ENCODE measurements around the gene ARID1B.

Gene ARID1B

GRCh38 chr6:157089258-157089657 is 312.1 kb downstream of the ARID1B start:
- DNase-seq: no peak

DNA sequence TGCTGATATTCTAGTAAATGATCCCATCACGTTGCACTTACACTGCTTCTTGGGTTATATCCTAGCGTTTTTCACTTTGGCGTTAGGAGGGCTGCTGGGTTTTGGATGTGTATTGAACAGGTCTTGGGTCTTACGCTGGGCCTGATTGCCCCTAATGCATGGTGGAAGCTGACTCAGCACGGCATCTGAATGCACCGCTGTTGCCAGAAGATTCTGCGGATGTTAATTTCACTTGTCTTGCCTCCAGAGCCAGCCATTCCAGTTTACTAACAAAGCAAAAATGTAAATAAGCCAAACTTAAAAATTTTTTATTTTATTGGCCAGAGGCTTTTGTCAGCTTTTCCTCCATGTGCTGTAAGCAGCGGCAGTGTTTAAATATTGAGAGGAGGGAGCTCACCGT is 312.7 kb downstream of the ARID1B start:
- DNase-seq: no peak

GRCh38 chr6:157090736-157091135 is 313.6 kb downstream of the ARID1B start:
- DNase-seq: no peak

DNA sequence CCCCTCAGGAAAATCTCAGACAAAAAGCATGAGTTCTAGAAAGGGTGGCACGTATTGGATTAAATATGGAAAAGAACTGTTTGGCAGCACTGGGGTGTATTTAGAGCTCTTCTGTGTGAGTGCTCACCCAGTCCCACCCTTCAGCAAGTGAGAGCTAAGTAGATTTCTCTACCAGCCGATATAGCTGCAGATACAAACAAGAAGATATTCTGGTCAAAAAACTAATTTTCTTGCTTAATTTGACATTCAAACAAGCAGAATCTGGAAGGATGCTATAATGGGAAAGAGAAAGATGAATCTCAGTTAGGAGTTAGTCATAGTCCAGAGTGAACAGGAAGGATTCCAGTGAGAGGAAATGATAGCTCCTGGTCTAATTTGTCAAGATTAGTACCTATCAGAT is 314.1 kb downstream of the ARID1B start:
- DNase-seq: no peak

GRCh38 chr6:157091856-157092460 is 314.8 kb downstream of the ARID1B start:
- DNase-seq: no peak

DNA sequence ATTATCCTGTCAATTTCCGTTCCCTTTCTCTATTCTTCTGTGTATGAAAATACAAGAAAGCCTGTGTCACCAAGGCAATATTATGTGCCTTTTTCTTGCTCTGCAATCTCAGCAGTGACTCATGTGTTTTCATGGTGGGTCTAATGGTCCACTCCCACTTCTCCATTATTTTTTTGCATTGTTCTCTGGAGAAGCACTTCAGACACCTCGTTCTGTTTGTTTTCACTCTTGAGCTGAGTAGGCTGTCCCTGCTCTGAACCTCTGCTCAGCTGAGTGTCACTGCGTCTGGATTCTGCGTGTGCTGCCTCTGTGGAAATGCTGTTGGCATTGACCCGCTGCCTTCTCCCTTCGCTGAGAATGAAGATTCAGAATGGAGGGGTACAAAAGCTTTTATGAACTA is 315.6 kb downstream of the ARID1B start:
- no peak for DNase-seq

DNA sequence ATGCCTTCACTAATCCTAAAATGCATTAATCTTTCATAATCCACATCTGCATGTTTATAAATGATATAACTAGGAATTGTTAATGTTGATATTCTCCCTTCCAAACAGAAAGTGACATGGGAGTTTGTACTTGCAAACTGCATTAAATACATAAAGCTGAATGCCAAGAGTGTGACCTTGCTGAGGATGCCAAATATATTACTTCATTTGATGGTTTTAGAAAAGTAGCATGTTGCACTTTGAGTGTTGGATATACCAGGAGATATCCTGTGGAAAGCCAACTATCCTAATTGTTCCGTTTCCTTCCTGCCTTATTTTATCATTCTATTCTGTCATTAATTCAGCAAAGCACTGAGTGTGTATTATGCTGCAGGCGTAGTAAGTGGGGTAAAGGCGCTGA is 316.4 kb downstream of the ARID1B start:
- DNase-seq: no peak

DNA sequence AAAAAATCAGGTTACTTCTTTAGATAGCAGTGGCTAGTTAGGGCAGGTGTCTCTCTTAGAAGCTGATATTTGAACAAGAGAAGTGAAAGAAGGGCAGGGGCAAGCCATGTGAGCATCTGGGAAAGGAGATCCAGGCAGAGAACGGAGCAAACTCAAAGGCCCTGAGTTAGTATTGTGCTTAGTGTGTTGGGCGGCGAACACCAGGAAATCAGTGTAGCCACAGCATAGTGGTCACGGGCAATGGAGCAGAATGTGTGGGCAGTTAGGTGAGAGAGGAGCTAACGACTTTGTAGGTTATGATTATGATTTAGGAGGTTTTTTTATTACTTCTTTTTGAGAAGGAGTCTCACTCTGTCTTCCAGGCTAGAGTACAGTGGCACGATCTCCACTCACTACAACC is 316.9 kb downstream of the ARID1B start:
- DNase-seq: no peak

GRCh38 chr6:157095084-157095483 is 317.9 kb downstream of the ARID1B start:
- DNase-seq: no peak

- DNase-seq: no peak
Observed at GRCh38 chr6:157095569-157095968, 318.4 kb downstream of the ARID1B start.

- DNase-seq: no peak
Observed at GRCh38 chr6:157096105-157096504, 318.9 kb downstream of the ARID1B start.

- no peak for DNase-seq
Observed at GRCh38 chr6:157096522-157096921, 319.3 kb downstream of the ARID1B start.

GRCh38 chr6:157097255-157097955 is 320.2 kb downstream of the ARID1B start:
- DNase-seq: no peak

GRCh38 chr6:157098999-157099398 is 321.8 kb downstream of the ARID1B start:
- no peak for DNase-seq

DNA sequence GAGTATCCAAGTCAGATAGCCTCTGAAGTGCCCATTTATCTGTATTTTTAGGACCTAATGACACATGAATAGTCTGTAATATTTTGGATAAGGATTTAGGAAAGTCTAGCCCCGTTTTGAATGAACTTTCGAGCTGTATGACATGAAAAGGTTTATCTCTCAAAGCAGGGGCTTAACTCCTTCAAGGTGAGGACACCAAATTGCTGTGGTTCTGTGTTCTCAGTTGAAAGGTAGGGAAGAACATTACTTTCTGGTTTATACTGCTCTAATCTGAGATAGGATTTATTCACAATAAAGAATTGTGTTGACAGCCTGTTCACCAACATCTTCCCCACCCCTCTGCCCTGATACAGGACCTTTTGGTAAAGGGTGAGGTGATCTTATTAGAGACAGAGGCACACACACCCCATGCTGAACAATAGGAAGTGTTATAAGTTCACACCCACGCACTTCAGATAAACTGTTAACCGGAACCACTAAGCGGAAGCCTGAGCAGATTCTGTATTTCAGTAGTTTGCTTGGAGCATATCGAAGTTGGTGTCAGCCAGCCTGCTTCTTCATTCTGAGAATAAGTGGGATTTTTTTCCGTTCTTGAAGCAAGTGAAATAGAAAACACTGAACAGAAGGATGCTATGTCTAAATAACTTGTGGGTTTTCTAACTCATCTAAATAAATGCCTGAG is 322.9 kb downstream of the ARID1B start:
- DNase-seq: no peak

DNA sequence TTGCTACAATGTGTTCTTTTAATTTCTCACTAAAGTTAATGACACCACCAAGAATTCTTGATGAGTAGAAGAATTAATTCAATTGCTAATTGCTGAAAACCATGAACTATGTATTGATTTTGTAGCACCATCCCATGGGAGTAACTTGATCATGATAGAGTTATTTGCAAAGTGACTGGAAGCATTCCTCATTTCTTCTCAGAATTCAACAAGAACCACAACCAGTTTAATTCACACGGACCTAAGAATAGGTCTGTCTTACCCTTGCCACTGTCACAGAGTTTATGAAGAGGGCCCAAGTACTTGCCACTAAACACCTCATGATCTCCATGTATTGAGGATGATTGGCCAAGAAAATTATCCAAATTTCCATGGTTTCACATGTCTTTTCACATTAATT is 324.0 kb downstream of the ARID1B start:
- DNase-seq: no peak

- DNase-seq: no peak
Observed at GRCh38 chr6:157104803-157105202, 327.6 kb downstream of the ARID1B start.

DNA sequence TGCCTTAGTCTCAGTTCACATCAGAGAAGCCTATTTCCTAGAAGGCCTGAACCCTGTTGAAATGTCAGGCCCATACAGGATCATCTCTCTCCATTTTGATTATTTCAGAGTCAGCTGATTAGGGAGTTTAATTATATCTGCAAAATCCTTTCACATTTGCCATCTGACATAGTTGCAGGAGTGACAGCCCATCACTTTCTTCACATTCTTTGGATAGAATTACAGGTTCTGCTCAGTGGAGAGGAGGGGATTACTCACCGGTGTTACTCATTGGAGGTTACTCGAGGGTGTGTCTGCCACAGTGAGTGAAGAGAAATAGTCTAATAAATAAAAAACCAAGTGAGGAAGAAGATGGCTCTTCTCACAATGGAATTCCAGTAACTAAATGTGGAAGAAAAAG is 329.3 kb downstream of the ARID1B start:
- DNase-seq: no peak

DNA sequence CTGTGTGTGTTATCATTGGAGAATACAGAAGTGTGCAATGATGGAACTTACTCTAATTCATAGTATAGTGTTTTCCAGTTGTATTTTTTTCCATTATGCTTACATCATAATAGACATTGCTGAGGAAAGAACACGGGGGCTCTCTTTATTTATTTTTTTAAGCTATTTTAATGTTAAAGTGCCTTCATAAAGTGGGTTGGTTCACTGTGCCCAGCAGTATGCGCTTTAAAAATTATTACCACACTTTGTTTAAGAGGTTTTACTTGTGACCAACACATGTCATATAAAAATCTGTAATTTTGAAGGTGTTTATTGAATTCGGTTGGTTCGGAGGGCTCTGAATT is 330.4 kb downstream of the ARID1B start:
- no peak for DNase-seq

DNA sequence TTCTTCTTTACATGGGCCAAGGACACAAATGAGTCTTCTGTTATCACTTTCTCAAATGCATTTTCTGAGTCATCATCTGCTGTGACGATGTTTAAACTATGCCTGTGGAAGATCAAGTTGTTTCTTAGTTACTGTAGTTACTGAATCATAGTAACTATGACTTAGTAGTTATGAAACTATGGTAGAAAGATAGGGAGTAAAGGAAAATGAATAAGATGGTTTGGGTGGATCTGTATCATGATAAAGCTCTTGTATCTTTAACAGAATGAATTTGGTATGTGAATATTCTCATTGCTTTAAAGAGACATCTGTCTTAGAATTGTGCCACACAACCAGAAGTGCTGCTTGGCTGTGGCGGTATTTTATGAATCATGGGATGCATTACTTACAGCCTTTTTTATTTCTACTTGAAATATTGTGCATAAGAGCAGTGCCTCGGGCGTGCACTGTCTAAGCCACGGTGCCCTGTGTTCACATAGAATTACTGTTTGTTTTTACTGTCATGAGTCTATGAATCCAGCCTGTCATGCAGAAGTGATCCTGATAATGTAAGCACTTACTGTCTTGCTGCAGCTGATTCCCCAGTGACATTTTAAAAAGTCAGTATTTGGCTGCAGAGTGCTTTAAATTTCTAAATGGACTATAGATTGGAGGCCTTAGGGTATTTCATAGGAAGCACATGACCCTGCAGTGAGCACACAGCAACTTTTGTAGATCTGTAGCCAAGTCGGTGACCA is 330.9 kb downstream of the ARID1B start:
- peak; percentile 19 for DNase-seq

DNA sequence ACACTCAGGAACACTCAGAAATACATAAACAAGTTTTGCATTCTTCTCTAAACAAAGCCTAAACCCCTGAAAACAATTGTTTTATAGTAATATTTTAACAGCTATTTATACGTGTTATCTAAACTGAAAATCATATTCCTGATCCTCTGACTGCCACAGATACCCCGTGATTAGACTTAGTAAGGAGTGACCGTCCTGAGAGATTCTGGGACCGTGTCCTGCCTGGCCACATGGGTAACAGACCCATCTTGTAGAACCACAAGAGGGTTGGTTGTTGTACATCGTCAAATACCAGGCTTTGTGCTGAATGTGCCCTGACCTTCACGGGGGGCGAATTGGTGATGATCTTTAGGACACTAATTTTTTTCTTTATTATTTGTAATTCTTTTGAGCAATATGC is 331.7 kb downstream of the ARID1B start:
- no peak for DNase-seq

GRCh38 chr6:157110607-157111006 is 333.4 kb downstream of the ARID1B start:
- no peak for DNase-seq

GRCh38 chr6:157113389-157113788 is 336.2 kb downstream of the ARID1B start:
- no peak for DNase-seq

GRCh38 chr6:157116426-157116825 is 339.2 kb downstream of the ARID1B start:
- no peak for DNase-seq
